ENCODE data around the gene CFHR1. TPM values are rescaled to one million over a fixed set of nuclear protein-coding genes. Genes with fewer than 3 reads are reported as not detected.

The CFHR1 gene
- total and polyA plus RNA-seq, 2 experiments from 2014 or later: 33.1 to 58.2 TPM

GRCh38 chr1:196856053-196856452 is 36.5 kb downstream of the CFHR1 start:
- H3K27me3 ChIP-seq: no peaks in the 10 kb centered on the region
- no peak for TF ChIP-seq CTCF (IDR thresholded peaks at IDR 0.05; ENCODE audit: poor library complexity)
- TF ChIP-seq EZH2 (IDR thresholded peaks at IDR 0.05; ENCODE audit: borderline replicate concordance): no peak
- no peak for TF ChIP-seq EZH2phosphoT487 (IDR thresholded peaks at IDR 0.05; ENCODE audit: low read depth, severe bottlenecking, unreplicated experiment)
- no peak overlapping the region for H3K27ac ChIP-seq
- no peak overlapping the region for H3K4me3 ChIP-seq
- no peaks in the 10 kb centered on the region for H3K9me3 ChIP-seq (ENCODE audit: low read depth)
- 88% methylated on average over 6 of the region's 6 CpGs for WGBS (ENCODE audit: low lambda C conversion rate, missing lambda C conversion rate)
- H3K79me2 ChIP-seq: no peaks in the 10 kb centered on the region
- no peaks in the 10 kb centered on the region for H3K9me2 ChIP-seq (replicated peaks; ENCODE audit: insufficient read depth)
- no peaks in the 10 kb centered on the region for H3K36me3 ChIP-seq (replicated peaks; ENCODE audit: insufficient read depth, low read depth)
- no peak overlapping the region for H2AFZ ChIP-seq
- no peak for DNase-seq (ENCODE audit: low spot score)
- no peak overlapping the region for H3K4me2 ChIP-seq
- H4K20me1 ChIP-seq (ENCODE audit: insufficient read depth, poor library complexity, severe bottlenecking): no peaks in the 10 kb centered on the region
- H3K4me1 ChIP-seq (ENCODE audit: insufficient read depth): no peaks in the 10 kb centered on the region

DNA sequence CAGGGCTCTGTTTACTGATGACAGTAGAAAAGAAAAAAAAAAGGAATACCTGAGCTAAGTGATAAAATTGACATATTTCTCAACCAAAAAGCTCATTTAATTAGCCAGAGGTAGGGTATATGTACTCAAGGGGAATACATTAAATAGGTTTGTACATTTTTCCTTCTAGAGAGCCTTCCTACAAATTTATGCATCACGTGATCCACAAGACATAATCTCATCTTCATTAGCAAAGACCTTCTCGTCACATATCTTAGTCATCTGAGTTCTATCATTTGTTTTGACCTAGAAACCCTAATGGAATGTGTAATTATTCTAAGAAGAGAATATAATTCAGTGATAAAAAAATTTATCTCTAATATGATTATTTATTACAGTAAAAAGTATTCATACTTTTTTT is 37.7 kb downstream of the CFHR1 start:
- Histone ChIP-seq H3K27ac (no peak overlapping the region), H3K9me2 (replicated peaks; ENCODE audit: insufficient read depth) (no peaks in the 10 kb centered on the region), H3K4me3 (no peak overlapping the region), H3K9me3 (ENCODE audit: low read depth) (no peaks in the 10 kb centered on the region), H3K27me3 (no peaks in the 10 kb centered on the region), H3K4me2 (no peak overlapping the region), H3K79me2 (no peaks in the 10 kb centered on the region), H4K20me1 (ENCODE audit: insufficient read depth, poor library complexity, severe bottlenecking) (no peaks in the 10 kb centered on the region), H3K4me1 (ENCODE audit: insufficient read depth) (no peaks in the 10 kb centered on the region), H2AFZ (no peak overlapping the region), H3K36me3 (replicated peaks; ENCODE audit: insufficient read depth, low read depth) (no peaks in the 10 kb centered on the region)
- WGBS (ENCODE audit: low lambda C conversion rate, missing lambda C conversion rate): 93% methylated on average over 2 of the region's 2 CpGs
- TF ChIP-seq EZH2 (IDR thresholded peaks at IDR 0.05; ENCODE audit: borderline replicate concordance): no peak
- no peak for TF ChIP-seq EZH2phosphoT487 (IDR thresholded peaks at IDR 0.05; ENCODE audit: low read depth, severe bottlenecking, unreplicated experiment)
- TF ChIP-seq CTCF (IDR thresholded peaks at IDR 0.05; ENCODE audit: poor library complexity): no peak
- no peak for DNase-seq (ENCODE audit: low spot score)

DNA sequence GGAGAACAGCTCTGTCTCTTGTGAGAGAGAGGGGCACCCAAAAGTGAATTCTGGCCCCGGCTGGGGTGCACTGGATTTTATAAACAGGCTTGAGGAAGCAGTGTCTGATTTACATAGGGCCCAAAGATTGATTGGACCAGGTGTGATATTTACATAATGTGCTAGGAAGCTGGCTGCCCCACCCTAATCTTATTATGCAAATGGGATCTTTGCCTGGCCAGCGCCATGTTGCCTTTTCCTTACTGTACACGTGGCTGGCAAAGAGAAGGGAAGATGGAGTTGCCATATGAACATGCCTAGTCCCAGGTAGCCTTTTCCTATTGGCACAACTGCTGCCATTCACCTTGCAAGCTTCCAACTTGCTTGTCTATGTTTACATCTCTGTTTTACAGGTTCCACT is 39.3 kb downstream of the CFHR1 start:
- no peak overlapping the region for H3K4me2 ChIP-seq
- H3K9me2 ChIP-seq (replicated peaks; ENCODE audit: insufficient read depth): no peaks in the 10 kb centered on the region
- no peak for DNase-seq (ENCODE audit: low spot score)
- H3K4me3 ChIP-seq: no peak overlapping the region
- H3K4me1 ChIP-seq (ENCODE audit: insufficient read depth): no peaks in the 10 kb centered on the region
- TF ChIP-seq EZH2 (IDR thresholded peaks at IDR 0.05; ENCODE audit: borderline replicate concordance) (no peak), EZH2phosphoT487 (IDR thresholded peaks at IDR 0.05; ENCODE audit: low read depth, severe bottlenecking, unreplicated experiment) (no peak)
- H3K36me3 ChIP-seq (replicated peaks; ENCODE audit: insufficient read depth, low read depth): no peaks in the 10 kb centered on the region
- no peaks in the 10 kb centered on the region for H3K79me2 ChIP-seq
- 72% methylated on average over 3 of the region's 3 CpGs for WGBS (ENCODE audit: low lambda C conversion rate, missing lambda C conversion rate)
- H3K9me3 ChIP-seq (ENCODE audit: low read depth): no peaks in the 10 kb centered on the region
- no peaks in the 10 kb centered on the region for H4K20me1 ChIP-seq (ENCODE audit: insufficient read depth, poor library complexity, severe bottlenecking)
- no peak overlapping the region for H2AFZ ChIP-seq
- H3K27ac ChIP-seq: no peak overlapping the region
- H3K27me3 ChIP-seq: no peaks in the 10 kb centered on the region

- H3K9me2 ChIP-seq (replicated peaks; ENCODE audit: insufficient read depth): no peaks in the 10 kb centered on the region
- TF ChIP-seq EZH2 (IDR thresholded peaks at IDR 0.05; ENCODE audit: borderline replicate concordance) (no peak), CTCF (IDR thresholded peaks at IDR 0.05; ENCODE audit: poor library complexity) (no peak), EZH2phosphoT487 (IDR thresholded peaks at IDR 0.05; ENCODE audit: low read depth, severe bottlenecking, unreplicated experiment) (no peak)
- no peaks in the 10 kb centered on the region for H3K79me2 ChIP-seq
- no peaks in the 10 kb centered on the region for H3K9me3 ChIP-seq (ENCODE audit: low read depth)
- H3K36me3 ChIP-seq (replicated peaks; ENCODE audit: insufficient read depth, low read depth): no peaks in the 10 kb centered on the region
- H3K4me2 ChIP-seq: no peak overlapping the region
- H2AFZ ChIP-seq: no peak overlapping the region
- no peak for DNase-seq (ENCODE audit: low spot score)
- no peak overlapping the region for H3K4me3 ChIP-seq
- H3K4me1 ChIP-seq (ENCODE audit: insufficient read depth): no peaks in the 10 kb centered on the region
- H3K27me3 ChIP-seq: no peaks in the 10 kb centered on the region
- WGBS (ENCODE audit: low lambda C conversion rate, missing lambda C conversion rate): 86% methylated on average over 1 of the region's 1 CpG
- no peaks in the 10 kb centered on the region for H4K20me1 ChIP-seq (ENCODE audit: insufficient read depth, poor library complexity, severe bottlenecking)
- H3K27ac ChIP-seq: no peak overlapping the region
Measured at GRCh38 chr1:196860323-196860884, 40.9 kb downstream of the CFHR1 start.

All from hepatocyte (in vitro differentiated cells).